GM06990 (cell line): ENCODE measurements around the gene LPP.

Source experiments
- DNase-seq: peaks from one replicate; pipeline ENCODE4 v3.0.0-alpha.2; 2011; ENCODE audit not compliant: insufficient read length; ENCODE audit errors: extremely low read depth
- H3K27me3 ChIP-seq: replicated peaks from 2 replicates; pipeline ENCODE4 v1.6.0; 2011; ENCODE audit warnings: low read length; ENCODE audit not compliant: control insufficient read depth, insufficient read depth
- H3K36me3 ChIP-seq: 2 replicates; pipeline ENCODE4 v1.5.1; 2011; ENCODE audit warnings: low read length; ENCODE audit not compliant: control insufficient read depth, insufficient read depth
- H3K4me3 ChIP-seq: replicated peaks from 2 replicates; pipeline ENCODE4 v1.5.1; 2011; ENCODE audit warnings: low read depth, mild to moderate bottlenecking, control low read depth, low read length
- TF ChIP-seq, protein P1 (sequence below): IDR thresholded peaks from 2 replicates; pipeline ENCODE4 v1.5.1; 2011; ENCODE audit warnings: low read length, control low read depth, mild to moderate bottlenecking, inconsistent platforms; ENCODE audit not compliant: insufficient read depth, poor library complexity, severe bottlenecking

LPP gene

DNA sequence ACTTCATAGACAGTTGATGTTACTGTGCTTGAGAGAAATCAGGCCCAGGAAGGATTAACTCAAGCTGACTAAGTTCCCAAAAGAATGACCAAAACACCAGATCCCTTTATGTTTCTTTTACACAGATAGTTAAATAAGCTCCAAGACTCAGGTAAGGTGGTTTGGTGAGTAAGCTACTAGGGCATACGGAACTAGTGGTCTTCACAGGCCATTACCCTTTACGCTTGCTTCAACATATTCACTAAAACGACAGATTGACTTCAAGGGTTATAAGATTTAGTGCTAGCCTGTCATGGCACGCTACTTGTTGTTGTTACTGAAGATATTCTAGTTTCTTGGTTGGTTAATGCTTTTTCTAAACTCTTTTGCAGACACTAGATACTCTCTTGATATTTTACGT is 369.3 kb downstream of the LPP start:
- Histone ChIP-seq H3K4me3 (no peak overlapping the region), H3K27me3 (no peaks in the 10 kb centered on the region), H3K36me3 (no peaks in the 10 kb centered on the region)
- no peak for DNase-seq
- TF ChIP-seq, protein P1, sequence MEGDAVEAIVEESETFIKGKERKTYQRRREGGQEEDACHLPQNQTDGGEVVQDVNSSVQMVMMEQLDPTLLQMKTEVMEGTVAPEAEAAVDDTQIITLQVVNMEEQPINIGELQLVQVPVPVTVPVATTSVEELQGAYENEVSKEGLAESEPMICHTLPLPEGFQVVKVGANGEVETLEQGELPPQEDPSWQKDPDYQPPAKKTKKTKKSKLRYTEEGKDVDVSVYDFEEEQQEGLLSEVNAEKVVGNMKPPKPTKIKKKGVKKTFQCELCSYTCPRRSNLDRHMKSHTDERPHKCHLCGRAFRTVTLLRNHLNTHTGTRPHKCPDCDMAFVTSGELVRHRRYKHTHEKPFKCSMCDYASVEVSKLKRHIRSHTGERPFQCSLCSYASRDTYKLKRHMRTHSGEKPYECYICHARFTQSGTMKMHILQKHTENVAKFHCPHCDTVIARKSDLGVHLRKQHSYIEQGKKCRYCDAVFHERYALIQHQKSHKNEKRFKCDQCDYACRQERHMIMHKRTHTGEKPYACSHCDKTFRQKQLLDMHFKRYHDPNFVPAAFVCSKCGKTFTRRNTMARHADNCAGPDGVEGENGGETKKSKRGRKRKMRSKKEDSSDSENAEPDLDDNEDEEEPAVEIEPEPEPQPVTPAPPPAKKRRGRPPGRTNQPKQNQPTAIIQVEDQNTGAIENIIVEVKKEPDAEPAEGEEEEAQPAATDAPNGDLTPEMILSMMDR = no peak

DNA sequence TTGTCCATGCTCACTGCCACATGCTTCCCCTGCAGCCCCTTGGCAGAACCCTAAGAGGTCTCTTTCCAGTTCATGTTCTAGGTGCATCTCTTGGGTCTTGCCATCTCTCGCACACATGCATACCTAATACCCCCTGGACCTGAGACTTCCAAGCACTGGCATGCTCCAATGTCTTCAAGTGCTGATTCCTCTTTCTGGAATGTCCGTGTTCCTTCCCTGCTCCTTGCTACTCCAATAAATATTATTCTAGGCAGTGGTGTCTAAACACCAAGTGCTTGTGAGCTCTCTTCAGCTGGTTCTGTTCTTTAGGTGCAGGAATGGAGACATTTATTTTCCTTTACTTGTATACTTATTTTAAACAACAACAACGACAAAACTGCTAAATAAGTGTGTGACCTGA is 370.1 kb downstream of the LPP start:
- TF ChIP-seq, protein P1 = no peak
- DNase-seq = no peak
- no peaks in the 10 kb centered on the region for H3K27me3 ChIP-seq
- no peak overlapping the region for H3K4me3 ChIP-seq
- H3K36me3 ChIP-seq = no peaks in the 10 kb centered on the region

DNA sequence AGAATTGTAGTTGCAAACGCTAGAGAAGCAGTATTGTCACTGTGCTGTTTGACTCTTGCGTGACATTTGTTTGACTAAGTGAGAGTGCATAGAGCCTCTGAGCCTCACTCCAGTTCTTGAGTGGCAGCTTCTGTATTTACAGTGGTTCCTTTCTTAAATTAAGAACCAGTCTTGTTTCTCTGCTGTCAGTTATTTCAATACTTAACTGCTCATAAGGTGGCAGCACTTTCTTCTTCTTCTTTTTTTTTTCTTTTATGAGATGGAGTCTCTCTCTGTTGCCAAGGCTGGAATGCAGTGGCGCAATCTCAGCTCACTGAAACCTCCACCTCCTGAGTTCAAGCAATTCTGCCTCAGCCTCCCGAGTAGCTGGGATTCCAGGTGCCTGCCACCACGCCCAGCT is 372.1 kb downstream of the LPP start:
- H3K27me3 ChIP-seq = no peaks in the 10 kb centered on the region
- DNase-seq = no peak
- H3K4me3 ChIP-seq = no peak overlapping the region
- TF ChIP-seq, protein P1 = no peak
- H3K36me3 ChIP-seq = no peaks in the 10 kb centered on the region

DNA sequence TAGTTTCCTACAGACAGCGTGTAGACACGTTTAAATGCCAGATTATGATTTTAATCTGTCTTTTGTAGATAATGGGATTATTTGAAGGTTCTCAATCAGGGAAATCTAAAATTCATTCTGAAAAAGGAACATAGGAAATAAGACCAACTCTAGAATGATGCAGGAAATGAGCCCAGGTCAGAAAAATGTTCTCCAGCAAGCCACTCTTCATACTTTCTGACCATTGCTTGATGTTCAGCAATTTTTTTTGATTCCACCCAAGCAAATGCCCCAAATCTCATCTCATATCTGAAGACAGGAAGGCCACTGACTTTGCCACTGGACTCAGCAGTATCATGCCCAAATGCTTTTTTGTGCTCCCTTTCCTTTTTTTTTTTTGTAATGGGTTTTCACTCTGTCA is 373.4 kb downstream of the LPP start:
- DNase-seq = no peak
- TF ChIP-seq, protein P1 = no peak

DNA sequence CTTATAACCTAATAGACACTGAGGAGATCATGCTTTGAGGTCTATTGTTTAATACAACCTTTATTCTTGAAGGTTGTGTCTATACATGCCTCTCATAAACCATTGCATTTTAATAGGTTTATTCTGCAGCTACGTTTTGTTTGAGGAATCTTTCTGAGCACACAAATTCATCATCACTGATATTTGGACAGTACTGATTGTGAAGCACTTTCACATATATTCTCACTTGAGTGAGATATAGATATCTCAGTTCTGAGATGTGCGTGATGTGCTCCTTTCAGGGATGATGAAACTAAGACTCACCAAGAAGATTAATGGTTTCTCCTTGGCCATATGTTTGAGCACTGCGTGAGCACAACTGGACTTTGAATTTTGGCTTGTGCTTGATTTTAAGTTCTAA is 374.4 kb downstream of the LPP start:
- H3K27me3 ChIP-seq = no peaks in the 10 kb centered on the region
- DNase-seq = no peak
- TF ChIP-seq, protein P1 = no peak
- H3K36me3 ChIP-seq = no peaks in the 10 kb centered on the region
- H3K4me3 ChIP-seq = no peak overlapping the region

More for the DNA sequence above, 373.4 kb downstream of the LPP start:
- Histone ChIP-seq H3K36me3 (no peaks in the 10 kb centered on the region), H3K27me3 (no peaks in the 10 kb centered on the region), H3K4me3 (no peak overlapping the region)

DNA sequence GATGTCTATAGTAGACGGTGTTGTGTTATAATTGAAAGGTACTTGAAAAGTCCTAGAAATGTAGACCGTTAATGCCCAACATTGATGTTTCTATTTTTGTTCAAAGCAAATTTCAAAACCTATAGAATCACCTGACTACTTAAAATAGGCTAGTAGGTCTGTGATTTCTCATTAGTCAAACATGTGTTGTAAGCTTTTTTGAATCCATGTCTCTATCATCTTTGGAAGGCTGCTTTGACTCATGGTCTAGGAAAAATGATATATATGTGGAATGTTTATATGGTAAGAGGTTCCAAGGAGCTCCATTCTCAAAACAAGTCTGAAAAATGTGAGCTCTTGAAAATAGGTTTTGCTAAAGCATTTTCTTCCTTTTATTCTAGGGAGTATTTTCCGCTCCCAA is 375.3 kb downstream of the LPP start:
- H3K36me3 ChIP-seq = no peaks in the 10 kb centered on the region
- DNase-seq = no peak
- TF ChIP-seq, protein P1 = no peak
- no peak overlapping the region for H3K4me3 ChIP-seq
- no peaks in the 10 kb centered on the region for H3K27me3 ChIP-seq
